GM12801 (cell line): ENCODE measurements around the gene CFAP221.
A peak's percentile ranks its signal among the peaks of the same experiment; 100 is the strongest.

Experiments used
- CTCF ChIP-seq: IDR thresholded peaks from one replicate; pipeline ENCODE4 v1.5.1; 2011; ENCODE audit warnings: control low read depth; ENCODE audit not compliant: insufficient read length; ENCODE audit errors: extremely low read depth

Gene CFAP221

DNA sequence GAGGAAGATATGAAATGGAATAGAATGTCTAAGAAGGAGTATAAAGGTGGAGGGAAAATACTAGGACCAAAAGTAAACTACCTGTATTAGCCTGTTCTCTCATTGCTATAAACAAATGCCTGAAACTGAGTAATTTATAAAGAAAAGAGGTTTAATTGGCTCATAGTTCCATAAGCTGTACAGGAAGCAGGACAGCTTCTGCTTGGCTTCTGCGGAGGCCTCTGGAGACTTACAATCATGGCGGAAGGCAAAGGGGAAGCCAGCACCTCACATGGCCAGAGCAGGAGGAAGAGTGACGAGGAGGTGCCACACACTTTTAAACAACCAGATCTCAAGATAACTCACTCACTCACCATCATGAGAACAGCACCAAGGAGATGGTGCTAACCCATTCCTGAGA, 101.9 kb downstream of the CFAP221 start:
- no peak for TF ChIP-seq CTCF

- no peak for TF ChIP-seq CTCF
These were observed 103.4 kb downstream of the CFAP221 start for GRCh38 chr2:119647440-119648169.

DNA sequence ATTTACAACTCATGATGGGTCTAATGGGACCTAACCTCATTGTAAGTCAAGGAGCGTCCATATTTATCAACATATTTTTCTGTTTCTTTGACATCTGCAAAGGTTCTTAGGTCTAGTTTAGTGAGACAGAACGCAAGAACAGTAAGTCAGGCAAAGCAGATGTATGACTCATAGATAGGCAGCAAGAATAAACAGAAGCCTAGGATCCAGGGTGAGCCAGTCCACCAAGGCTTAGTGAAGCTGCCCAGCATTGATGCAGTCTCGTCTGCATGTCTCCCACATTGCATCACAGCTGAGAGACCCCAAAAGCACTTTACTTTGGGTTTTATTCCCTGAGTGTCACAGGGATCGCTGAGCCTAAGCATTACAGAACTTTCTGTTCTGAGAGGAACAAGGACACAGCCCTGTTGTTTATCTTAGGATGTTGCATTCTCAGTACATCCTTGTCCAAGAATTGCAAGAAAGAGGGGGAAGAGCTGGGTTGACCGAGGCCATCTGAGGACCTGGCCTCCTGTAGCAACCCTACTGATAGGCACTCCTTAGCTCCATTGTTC, 105.2 kb downstream of the CFAP221 start:
- no peak for TF ChIP-seq CTCF

GRCh38 chr2:119650206-119650605, 106.0 kb downstream of the CFAP221 start:
- no peak for TF ChIP-seq CTCF

DNA sequence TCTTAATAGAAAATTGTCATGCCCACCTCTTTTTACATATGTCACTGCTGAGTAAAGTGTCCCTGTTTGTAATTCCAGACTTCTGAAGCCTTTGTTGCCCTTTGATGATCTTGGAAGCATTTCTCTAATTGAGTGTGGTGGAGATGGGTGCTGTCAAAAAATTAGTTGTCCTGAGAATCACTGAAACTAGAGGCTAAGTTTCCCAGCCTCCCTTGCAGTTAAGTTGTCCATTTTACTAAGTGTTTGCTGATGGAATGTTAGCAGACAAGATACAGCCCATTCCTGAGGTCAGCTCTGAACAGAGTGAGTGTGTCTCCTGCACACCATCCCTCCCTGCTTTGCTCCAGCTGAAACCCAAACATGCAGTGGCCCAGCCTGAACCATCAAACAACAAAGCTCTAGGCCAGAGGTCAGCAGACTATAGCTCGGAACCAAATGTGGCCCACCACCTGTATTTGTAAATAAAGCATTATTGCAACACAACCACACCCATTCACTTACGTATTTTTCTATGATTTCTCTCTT, 106.7 kb downstream of the CFAP221 start:
- TF ChIP-seq CTCF, result no peak

- no peak for TF ChIP-seq CTCF
These were observed 113.4 kb downstream of the CFAP221 start for GRCh38 chr2:119657466-119658145.

DNA sequence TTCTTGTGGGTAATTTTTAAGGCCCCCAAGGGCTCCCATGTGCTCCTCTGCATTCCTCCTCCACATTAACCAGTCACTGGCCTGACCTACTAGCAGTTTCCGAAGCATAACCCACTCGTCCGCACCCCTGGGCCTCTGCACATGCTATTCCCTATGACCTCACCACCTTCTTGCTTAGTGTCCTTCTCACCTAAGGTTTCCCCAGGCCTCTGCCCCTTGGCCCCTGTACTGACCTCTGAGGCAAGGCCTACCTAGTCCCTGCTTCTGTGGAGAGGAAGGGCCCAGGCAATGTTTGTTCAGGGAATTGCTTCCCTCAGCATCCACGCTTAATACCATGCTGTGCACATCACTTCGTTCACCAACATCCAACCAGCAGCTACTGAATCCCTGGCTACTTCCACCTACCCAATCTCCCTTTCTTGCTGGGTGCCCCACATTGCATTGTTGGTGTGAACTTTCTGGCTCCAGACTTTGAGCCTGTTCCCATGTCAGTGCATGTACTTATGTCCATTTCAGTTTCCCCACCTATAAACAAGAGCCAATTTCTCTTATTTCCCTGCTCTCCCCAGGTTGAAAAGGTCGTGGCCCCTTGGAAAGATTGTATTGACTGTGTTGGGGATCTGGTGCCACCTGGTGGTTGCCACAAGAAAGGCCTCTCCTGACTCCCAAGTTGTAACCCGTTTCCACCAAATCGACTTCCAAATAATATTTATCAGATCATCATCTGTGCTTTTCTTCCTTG, 115.5 kb downstream of the CFAP221 start:
- peak; percentile 24 for TF ChIP-seq CTCF
